HG03196 (cell line): ENCODE results near the gene MYH9.

Experiments
- ATAC-seq: cut with Tn5 transposase; IDR thresholded peaks from one replicate; pipeline ENCODE4 v1.9.1; 2021; ENCODE audit not compliant: unreplicated experiment

Gene MYH9

GRCh38 chr22:36332623-36333332, 55.0 kb downstream of the MYH9 start:
- no peak for ATAC-seq

- no peak for ATAC-seq
These were observed 55.7 kb downstream of the MYH9 start for GRCh38 chr22:36331912-36332622.

- peak; percentile 59 for ATAC-seq
These were observed 56.4 kb downstream of the MYH9 start for GRCh38 chr22:36331306-36331911.

DNA sequence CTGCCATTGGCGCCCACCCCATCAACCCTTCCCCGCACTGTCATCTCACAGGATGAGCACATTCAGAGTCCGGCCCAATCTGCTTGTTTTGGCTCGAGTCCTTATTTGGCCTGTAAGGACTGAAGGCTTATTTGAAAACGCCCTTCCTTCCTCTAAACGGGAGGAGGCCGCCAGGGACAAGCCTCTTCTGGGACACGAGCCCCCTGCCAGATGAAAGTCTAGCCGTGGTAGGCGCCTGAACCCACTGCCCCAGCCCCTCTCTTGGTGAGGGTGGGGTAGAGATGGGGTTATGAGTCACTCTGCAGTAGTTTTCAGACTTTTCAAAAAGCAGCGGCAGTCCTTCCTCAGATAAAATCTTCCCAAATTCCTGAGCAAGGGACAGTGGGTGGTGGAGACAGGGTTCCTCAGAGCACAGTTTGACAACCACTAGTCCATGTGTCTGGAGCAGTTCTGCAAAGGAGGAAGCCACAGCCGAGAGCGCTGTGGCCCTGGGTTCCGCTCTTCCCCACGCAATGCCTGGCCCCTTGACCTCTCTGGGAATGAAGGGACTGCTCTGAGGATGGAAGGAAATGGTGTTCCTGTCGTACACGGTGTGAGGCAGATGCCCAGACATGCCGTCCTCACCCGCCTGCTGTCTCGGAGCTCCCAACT, 57.0 kb downstream of the MYH9 start:
- no peak for ATAC-seq

DNA sequence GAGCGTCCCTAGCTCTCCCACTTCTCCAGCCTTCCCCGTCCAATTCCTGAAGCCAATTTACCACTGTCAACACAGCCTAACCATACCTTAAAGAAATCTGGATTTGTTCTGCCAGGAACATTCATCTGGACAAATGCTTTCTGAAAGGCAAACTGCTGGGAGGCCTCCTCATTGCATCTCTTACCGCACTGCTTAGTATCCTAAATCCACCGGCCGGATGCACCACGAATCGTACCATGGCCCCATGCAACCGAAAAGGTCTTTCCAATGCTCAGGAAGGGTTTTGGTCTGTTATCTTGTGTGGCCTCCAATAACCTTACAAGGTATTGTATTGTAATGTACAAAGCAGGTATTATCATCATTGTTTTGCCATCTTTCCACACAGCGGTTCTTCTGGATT, 57.6 kb downstream of the MYH9 start:
- no peak for ATAC-seq

DNA sequence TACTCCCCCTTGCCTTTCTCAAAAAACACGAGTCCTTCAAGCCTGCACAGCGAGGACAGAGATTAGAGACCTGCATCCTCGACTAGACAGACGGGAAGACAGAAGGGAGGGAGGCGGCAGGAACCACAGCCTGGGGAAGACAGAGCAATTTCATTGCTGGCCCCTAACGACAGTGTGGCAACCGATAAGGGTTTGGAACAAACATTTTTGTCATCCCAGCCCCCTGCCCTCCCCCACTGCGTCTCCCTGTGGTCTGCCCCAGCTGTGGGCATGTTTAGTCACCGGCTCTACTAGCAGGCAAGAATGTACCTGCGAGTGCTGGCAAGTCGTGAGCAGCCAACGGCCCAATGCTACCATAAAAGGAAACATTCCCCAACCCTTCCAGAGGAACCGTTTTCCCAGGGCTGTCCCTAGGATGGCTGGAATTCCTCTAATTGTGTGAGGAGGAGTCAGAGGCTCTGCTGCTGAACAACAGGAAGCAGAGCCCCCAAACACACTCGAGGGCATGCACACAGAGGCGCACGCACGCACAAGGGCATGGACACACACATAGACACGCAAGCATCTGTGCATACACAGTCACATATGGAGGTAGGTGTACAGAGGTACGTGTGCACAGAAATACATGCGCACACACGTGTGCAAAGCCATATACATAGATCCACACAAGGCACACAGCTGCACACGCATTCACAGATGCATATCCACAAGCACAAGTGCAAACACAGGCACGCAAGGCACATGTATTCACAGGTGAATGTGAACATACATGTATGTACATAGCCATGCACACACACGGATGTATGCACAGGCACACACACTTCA, 58.3 kb downstream of the MYH9 start:
- no peak for ATAC-seq

GRCh38 chr22:36328635-36329253, 59.0 kb downstream of the MYH9 start:
- ATAC-seq, result no peak

DNA sequence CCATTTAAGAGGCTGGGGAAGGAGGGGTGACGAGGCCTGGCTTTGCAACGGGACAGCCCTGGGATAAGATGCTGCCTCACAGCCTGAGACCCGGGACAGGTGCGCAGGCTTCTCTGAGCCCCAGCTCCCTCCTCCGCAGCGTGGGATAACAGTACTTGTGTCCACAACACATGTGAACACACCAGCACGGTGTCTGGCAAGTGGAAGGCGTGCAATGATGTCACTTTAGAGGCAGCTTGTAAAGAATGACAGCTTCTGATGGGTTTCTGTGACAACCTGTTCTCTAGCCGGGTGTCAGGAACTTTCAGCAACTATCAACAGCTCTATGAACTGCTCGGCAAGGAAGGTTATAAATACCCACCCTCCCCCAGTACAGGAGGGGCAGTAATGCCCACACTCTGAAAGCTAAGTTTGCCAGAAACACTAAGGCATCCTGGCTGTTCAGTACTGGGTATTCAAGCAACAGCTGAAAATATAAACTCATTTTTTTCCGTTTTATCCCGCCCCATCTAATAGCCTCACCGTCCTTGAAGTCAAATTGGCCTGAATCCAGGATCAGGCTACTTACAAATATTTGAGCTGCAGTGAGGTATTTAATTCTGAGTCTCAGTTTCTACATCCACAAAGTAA, 59.7 kb downstream of the MYH9 start:
- ATAC-seq, result no peak

- ATAC-seq, result no peak
These were observed 61.3 kb downstream of the MYH9 start for GRCh38 chr22:36326178-36327161.

GRCh38 chr22:36325154-36326031, 62.4 kb downstream of the MYH9 start:
- no peak for ATAC-seq

- no peak for ATAC-seq
These were observed 63.4 kb downstream of the MYH9 start for GRCh38 chr22:36324414-36324813.

DNA sequence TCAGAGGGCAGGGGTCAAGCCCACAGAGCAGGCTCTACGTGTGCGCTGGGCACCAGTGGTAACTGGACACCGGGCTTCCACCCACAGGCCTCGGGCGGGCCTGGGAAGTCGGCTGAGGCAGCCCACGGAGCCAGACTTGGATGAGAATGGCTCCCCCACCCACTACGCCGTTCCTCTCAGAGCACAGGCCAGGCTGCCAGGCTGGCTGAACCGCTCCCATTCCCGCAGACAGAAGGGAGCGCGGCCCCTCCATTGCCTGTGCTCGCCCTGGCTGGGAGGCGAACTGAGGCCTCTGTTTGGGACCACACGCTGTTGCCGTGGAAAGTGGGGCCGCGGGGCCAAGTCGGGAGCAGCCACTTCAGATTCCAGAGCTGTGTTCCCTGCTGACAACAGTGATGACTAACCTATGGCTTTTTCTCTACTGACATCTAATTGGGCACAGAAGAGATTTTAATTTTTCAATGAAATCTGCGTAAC, 63.9 kb downstream of the MYH9 start:
- no peak for ATAC-seq

DNA sequence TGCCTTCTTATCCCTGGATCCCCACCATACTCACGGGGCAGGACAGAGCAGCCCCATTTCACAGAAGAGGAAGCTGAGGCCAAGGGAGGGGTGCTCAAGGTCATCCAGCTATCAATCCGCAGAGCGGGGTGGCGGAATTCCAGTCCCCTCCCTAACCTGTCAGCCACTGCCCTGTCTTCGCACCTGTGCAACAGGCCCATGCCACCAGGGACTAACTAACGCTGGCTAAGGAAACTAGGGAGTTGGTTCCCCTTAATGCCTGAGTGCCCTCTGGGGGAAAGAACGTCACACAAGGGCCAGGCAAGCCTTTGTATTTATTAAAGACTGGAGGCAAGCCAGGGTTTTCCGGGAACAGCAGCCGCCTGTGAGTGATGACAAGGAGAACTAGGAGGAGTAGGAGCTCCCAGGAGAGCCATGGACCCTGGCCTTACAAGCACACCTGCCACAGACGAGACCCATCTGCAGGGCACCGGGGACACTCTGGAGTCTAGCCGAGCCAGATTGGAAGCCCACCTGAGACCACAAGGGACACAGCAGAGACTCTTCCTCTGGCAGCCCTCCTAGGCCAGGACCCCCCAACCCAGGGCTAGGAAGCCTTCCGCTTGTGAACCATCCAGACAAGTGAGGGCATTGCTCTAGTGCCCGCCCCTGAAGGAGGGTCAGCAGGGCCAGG, 64.4 kb downstream of the MYH9 start:
- ATAC-seq, result no peak

GRCh38 chr22:36322602-36322915, 65.2 kb downstream of the MYH9 start:
- ATAC-seq, result no peak

GRCh38 chr22:36321797-36322601, 65.8 kb downstream of the MYH9 start:
- no peak for ATAC-seq

DNA sequence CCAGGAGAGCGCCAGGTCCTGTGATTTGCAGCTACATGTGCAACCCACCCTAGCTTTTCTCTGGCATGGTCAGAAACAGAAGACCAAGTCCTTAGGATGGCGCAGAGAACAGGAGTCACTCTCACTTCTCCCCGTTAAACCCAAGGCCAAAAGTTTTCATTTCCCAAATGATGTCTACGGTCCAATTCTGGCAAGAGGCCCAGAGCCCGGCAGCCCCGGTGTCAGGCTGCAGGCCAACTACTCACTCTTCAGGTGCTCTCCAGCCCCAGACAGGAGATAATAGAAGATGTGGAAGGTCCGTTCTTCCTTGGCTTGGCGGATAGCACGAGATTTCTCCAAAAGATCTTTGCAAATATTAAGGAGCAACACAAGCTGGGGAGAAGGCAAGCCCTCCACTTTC, 67.2 kb downstream of the MYH9 start:
- ATAC-seq, result no peak
